CD4-positive, alpha-beta T cell treated with Interleukin-6 at 100 ng/mL for 8 hours (primary cell): ENCODE results near the gene CTH.
"Not testable (repeated sequence)": the region's sequence is repeated elsewhere in the genome, so short reads cannot be mapped to it uniquely, and the experiment has no call there.

ENCODE experiments used
- DNase-seq: peaks from one replicate; pipeline ENCODE4 v3.0.0-alpha.2; 2020; ENCODE audit warnings: mixed read lengths, low spot score

Gene CTH

GRCh38 chr1:70410604-70411359 is at the start of gene CTH:
CTH (plus strand) TSS chr1:70411268; CDS start chr1:70411416, 148 bp downstream.
- peak; percentile 91 for DNase-seq

GRCh38 chr1:70361727-70362398 is 49.2 kb upstream of the CTH start:
- no peak for DNase-seq

GRCh38 chr1:70364439-70364838 is 46.6 kb upstream of the CTH start:
- no peak for DNase-seq

- not testable (repeated sequence) for DNase-seq
Measured at GRCh38 chr1:70366425-70366952, 44.6 kb upstream of the CTH start.

- not testable (repeated sequence) for DNase-seq
Measured at GRCh38 chr1:70366997-70367396, 44.1 kb upstream of the CTH start.

GRCh38 chr1:70367397-70367796 is 43.7 kb upstream of the CTH start:
- DNase-seq = not testable (repeated sequence)

- DNase-seq = not testable (repeated sequence)
Measured at GRCh38 chr1:70371586-70371985, 39.5 kb upstream of the CTH start.

GRCh38 chr1:70372426-70372825 is 38.6 kb upstream of the CTH start:
- DNase-seq = no peak

- not testable (repeated sequence) for DNase-seq
Measured at GRCh38 chr1:70373580-70373979, 37.5 kb upstream of the CTH start.

GRCh38 chr1:70376196-70376595 is 34.9 kb upstream of the CTH start:
- no peak for DNase-seq

- no peak for DNase-seq
Measured at GRCh38 chr1:70382682-70383081, 28.4 kb upstream of the CTH start.

GRCh38 chr1:70383483-70383882 is 27.6 kb upstream of the CTH start:
- no peak for DNase-seq

GRCh38 chr1:70384542-70384941 is 26.5 kb upstream of the CTH start:
- DNase-seq = no peak

GRCh38 chr1:70385477-70385876 is 25.6 kb upstream of the CTH start:
- no peak for DNase-seq

- DNase-seq = no peak
Measured at GRCh38 chr1:70386121-70386520, 24.9 kb upstream of the CTH start.

GRCh38 chr1:70387507-70387906 is 23.6 kb upstream of the CTH start:
- DNase-seq = no peak

- no peak for DNase-seq
Measured at GRCh38 chr1:70392626-70393025, 18.4 kb upstream of the CTH start.

- DNase-seq = no peak
Measured at GRCh38 chr1:70396607-70397006, 14.5 kb upstream of the CTH start.

GRCh38 chr1:70397013-70397412 is 14.1 kb upstream of the CTH start:
- no peak for DNase-seq

- no peak for DNase-seq
Measured at GRCh38 chr1:70400335-70400734, 10.7 kb upstream of the CTH start.

- DNase-seq = no peak
Measured at GRCh38 chr1:70401974-70402373, 9.1 kb upstream of the CTH start.

GRCh38 chr1:70403759-70404158 is 7.3 kb upstream of the CTH start:
- DNase-seq = no peak

- no peak for DNase-seq
Measured at GRCh38 chr1:70405780-70406416, 5.2 kb upstream of the CTH start.
